Measurements from ENCODE around the gene OPRM1. TPM values are rescaled to one million over a fixed set of nuclear protein-coding genes. Genes with fewer than 3 reads are reported as not detected.

Gene OPRM1
- total and polyA plus RNA-seq, 4 donors, result 2.5 to 20.9 (median 2.7) TPM

DNA sequence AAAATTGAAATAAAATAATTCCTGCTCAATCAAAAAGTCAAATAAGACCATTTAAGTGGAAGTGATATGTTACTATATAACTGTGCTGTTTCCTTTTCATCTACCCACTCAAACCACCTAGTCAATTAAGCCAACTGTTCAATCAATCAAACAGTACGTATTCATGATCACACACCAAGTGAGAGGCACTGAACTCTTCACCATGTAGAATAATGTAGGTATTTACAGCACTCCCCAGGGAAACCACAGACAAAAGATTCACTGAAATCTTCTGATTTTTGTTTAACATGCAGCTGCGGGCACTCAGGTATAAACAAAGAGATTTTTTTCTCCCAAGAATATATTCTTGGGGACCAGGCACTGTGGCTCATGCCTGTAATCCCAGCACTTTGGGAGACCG is 21.3 kb upstream of the OPRM1 start:
- Histone ChIP-seq H3K9me3 (ENCODE audit: control insufficient read depth, insufficient read depth, low read length) (no peaks in the 10 kb centered on the region), H3K27ac (ENCODE audit: low read depth, low read length) (no peak overlapping the region), H3K36me3 (ENCODE audit: control insufficient read depth, insufficient read depth, low read length) (no peaks in the 10 kb centered on the region), H3K27me3 (ENCODE audit: control insufficient read depth, insufficient read depth, low read length) (no peaks in the 10 kb centered on the region), H3K4me3 (ENCODE audit: low read depth, low read length) (no peak overlapping the region), H3K4me1 (ENCODE audit: control insufficient read depth, insufficient read depth, low read length) (no peaks in the 10 kb centered on the region)
- WGBS (ENCODE audit: insufficient coverage), result no CpG with 5 or more reads among the region's 3 CpGs
- DNase-seq (ENCODE audit: low read depth in 4 of 6, low spot score in 6 of 6), result no peak

DNA sequence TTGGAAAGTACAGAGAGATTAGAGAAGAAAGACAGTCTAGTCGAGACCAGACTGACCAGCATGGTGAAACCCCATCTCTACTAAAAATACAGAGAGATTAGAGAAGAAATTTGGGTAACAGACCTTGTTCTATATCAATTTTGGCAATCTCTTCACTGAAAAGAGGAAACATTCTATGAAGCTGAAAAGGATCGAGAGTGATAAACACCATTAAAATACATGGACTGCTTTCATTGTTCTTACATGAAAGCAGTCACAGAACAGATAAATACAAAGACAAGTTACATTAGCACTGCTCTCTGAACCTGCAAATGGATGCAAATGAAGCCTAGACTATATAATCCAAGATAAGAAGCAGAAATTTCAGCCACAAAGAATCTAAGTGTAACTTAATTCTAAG is 8.4 kb upstream of the OPRM1 start:
- WGBS (ENCODE audit: insufficient coverage), result no CpG with 5 or more reads among the region's 2 CpGs
- H3K4me3 ChIP-seq (ENCODE audit: low read depth, low read length), result no peak overlapping the region
- H3K9me3 ChIP-seq (ENCODE audit: control insufficient read depth, insufficient read depth, low read length), result no peaks in the 10 kb centered on the region
- no peak overlapping the region for H3K27ac ChIP-seq (ENCODE audit: low read depth, low read length)
- no peaks in the 10 kb centered on the region for H3K27me3 ChIP-seq (ENCODE audit: control insufficient read depth, insufficient read depth, low read length)
- no peak for DNase-seq (ENCODE audit: low read depth in 4 of 6, low spot score in 6 of 6)
- no peaks in the 10 kb centered on the region for H3K4me1 ChIP-seq (ENCODE audit: control insufficient read depth, insufficient read depth, low read length)
- no peaks in the 10 kb centered on the region for H3K36me3 ChIP-seq (ENCODE audit: control insufficient read depth, insufficient read depth, low read length)

DNA sequence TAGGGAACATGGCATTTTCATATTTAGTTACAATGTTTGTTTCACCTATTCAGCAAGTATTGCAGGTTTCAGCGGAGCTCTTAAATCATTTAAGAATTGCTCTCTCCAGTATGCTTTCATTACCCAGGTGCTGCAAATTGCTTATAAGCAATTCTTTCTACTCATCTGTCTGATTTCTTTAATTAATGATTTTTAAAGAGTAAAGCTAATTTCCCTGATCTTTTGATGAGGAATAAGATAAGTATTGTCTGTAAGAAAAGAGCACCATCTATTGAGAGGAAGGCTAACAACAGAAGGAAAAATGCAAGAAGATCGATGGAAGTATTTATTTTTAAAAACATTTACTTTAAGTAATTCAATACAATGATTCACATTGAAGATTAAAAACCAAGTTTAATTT is 2.0 kb downstream of the OPRM1 start:
- H3K27me3 ChIP-seq (ENCODE audit: control insufficient read depth, insufficient read depth, low read length), result peaks cover 3% of the 10 kb centered on the region
- H3K4me3 ChIP-seq (ENCODE audit: low read depth, low read length), result no peak overlapping the region
- no peaks in the 10 kb centered on the region for H3K9me3 ChIP-seq (ENCODE audit: control insufficient read depth, insufficient read depth, low read length)
- peaks cover 7% of the 10 kb centered on the region for H3K4me1 ChIP-seq (ENCODE audit: control insufficient read depth, insufficient read depth, low read length)
- H3K27ac ChIP-seq (ENCODE audit: low read depth, low read length), result no peak overlapping the region
- no CpG with 5 or more reads among the region's 2 CpGs for WGBS (ENCODE audit: insufficient coverage)
- H3K36me3 ChIP-seq (ENCODE audit: control insufficient read depth, insufficient read depth, low read length), result no peaks in the 10 kb centered on the region
- DNase-seq (ENCODE audit: low read depth in 4 of 6, low spot score in 6 of 6), result peak in 2 of 6 donors; percentile 11 to 72

DNA sequence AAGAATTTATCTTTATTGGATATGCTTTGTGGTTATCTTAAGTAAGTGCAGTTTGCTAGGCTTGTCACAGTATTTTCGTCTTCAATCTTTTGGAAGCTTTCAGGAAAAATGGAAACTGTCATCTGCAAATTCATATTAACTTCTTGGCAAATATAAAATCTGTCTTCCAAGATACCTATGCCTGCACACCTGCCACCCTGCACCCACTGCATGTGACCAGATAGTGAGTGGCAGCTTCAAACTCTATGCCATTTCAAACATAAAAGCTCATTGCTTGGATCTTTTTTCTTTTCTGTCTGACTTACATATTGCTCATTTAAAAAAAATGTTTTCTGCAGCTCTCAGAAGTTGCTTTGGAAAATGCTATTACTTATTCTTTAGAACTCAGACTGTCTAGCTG is 14.1 kb downstream of the OPRM1 start:
- H3K4me3 ChIP-seq (ENCODE audit: low read depth, low read length), result no peak overlapping the region
- WGBS (ENCODE audit: insufficient coverage), result no CpG with 5 or more reads among the region's 1 CpG

DNA sequence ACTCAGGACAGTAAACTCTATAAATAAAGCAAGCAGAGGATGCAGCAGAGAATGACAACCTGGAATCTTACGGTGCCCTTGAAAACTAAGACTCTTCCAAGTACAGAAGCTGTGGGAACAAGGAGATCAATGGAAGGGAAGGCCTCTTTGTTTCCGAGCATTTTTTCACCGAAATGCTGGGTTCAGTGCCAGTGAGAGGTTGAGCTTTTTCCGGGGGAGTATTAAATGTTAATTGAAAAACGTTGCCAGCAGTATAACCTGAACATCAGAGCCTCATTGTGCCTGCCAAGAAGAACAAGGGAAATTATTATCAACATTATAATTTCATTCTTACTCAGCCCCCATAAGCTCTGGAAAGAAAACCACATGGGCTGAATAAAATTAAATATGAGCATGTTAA is 17.5 kb downstream of the OPRM1 start:
- peak in 1 of 6 donors; percentile 57 for DNase-seq (ENCODE audit: low read depth in 4 of 6, low spot score in 6 of 6)
- Histone ChIP-seq H3K27me3 (ENCODE audit: control insufficient read depth, insufficient read depth, low read length) (no peaks in the 10 kb centered on the region), H3K27ac (ENCODE audit: low read depth, low read length) (no peak overlapping the region), H3K4me3 (ENCODE audit: low read depth, low read length) (no peak overlapping the region), H3K36me3 (ENCODE audit: control insufficient read depth, insufficient read depth, low read length) (no peaks in the 10 kb centered on the region), H3K9me3 (ENCODE audit: control insufficient read depth, insufficient read depth, low read length) (no peaks in the 10 kb centered on the region), H3K4me1 (ENCODE audit: control insufficient read depth, insufficient read depth, low read length) (no peaks in the 10 kb centered on the region)
- WGBS (ENCODE audit: insufficient coverage), result no CpG with 5 or more reads among the region's 5 CpGs

More for the DNA sequence above, 14.1 kb downstream of the OPRM1 start:
- no peaks in the 10 kb centered on the region for H3K4me1 ChIP-seq (ENCODE audit: control insufficient read depth, insufficient read depth, low read length)
- H3K27me3 ChIP-seq (ENCODE audit: control insufficient read depth, insufficient read depth, low read length), result no peaks in the 10 kb centered on the region
- no peak for DNase-seq (ENCODE audit: low read depth in 4 of 6, low spot score in 6 of 6)
- no peaks in the 10 kb centered on the region for H3K9me3 ChIP-seq (ENCODE audit: control insufficient read depth, insufficient read depth, low read length)
- no peak overlapping the region for H3K27ac ChIP-seq (ENCODE audit: low read depth, low read length)
- H3K36me3 ChIP-seq (ENCODE audit: control insufficient read depth, insufficient read depth, low read length), result no peaks in the 10 kb centered on the region

DNA sequence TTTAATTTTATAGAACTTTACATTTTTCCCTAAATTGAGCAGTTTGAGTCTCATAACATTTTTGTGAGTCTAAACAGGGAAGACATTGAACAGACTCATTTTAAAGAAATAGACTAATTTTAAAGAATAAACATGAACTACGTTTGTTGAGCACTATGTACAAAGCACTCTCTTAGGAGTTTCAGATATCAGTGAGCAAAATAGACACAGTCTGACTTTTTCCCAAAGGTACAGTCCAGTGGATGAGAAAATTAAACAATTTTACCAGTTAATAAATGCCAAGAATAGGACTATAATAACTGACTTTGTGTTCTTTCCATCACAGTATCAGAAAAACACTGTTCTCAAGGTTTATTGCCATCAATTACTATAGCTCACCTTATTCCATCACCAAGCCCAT is 18.1 kb downstream of the OPRM1 start:
- no peak overlapping the region for H3K27ac ChIP-seq (ENCODE audit: low read depth, low read length)
- H3K27me3 ChIP-seq (ENCODE audit: control insufficient read depth, insufficient read depth, low read length), result no peaks in the 10 kb centered on the region
- H3K4me1 ChIP-seq (ENCODE audit: control insufficient read depth, insufficient read depth, low read length), result no peaks in the 10 kb centered on the region
- no peaks in the 10 kb centered on the region for H3K9me3 ChIP-seq (ENCODE audit: control insufficient read depth, insufficient read depth, low read length)
- H3K4me3 ChIP-seq (ENCODE audit: low read depth, low read length), result no peak overlapping the region
- no CpG with 5 or more reads among the region's 1 CpG for WGBS (ENCODE audit: insufficient coverage)
- no peaks in the 10 kb centered on the region for H3K36me3 ChIP-seq (ENCODE audit: control insufficient read depth, insufficient read depth, low read length)
- DNase-seq (ENCODE audit: low read depth in 4 of 6, low spot score in 6 of 6), result no peak

DNA sequence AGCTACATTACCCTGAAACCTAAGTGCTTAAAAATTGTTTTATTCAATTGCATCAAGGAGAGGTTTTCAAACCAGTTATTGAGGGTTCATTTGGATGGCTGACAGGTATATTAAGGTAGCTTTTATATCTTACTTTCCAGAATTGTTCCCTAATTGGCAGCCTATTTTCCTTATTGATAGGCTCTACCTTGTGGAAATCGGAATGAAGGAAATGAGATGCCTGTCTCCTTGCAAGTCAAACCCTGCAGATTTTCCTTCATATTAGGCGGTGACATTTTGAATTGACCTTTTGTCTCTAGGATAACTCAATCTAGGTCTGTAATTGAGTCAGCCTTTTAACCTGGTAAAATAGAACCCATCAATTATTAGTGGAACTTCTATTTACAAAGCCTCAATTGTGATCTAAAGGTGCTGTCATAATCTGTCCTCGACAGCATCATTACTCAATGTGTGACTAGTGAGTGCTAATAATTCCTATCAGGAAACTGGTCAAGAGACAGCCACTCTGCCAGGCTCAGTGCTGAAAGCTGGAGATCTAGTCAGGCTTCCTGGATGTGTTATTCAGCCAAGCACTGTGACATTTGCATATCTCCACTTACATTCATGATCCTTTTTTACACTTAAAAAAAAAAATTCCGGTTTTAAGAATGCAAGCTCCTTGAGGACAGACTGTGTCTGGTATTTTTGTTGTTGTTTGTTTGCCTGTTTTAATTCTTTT is 20.1 kb downstream of the OPRM1 start:
- Histone ChIP-seq H3K4me3 (ENCODE audit: low read depth, low read length) (no peak overlapping the region), H3K4me1 (ENCODE audit: control insufficient read depth, insufficient read depth, low read length) (no peaks in the 10 kb centered on the region), H3K36me3 (ENCODE audit: control insufficient read depth, insufficient read depth, low read length) (no peaks in the 10 kb centered on the region), H3K27me3 (ENCODE audit: control insufficient read depth, insufficient read depth, low read length) (no peaks in the 10 kb centered on the region), H3K9me3 (ENCODE audit: control insufficient read depth, insufficient read depth, low read length) (no peaks in the 10 kb centered on the region), H3K27ac (ENCODE audit: low read depth, low read length) (no peak overlapping the region)
- 83% methylated on average over 1 of the region's 4 CpGs for WGBS (ENCODE audit: insufficient coverage)
- DNase-seq (ENCODE audit: low read depth in 4 of 6, low spot score in 6 of 6), result no peak

DNA sequence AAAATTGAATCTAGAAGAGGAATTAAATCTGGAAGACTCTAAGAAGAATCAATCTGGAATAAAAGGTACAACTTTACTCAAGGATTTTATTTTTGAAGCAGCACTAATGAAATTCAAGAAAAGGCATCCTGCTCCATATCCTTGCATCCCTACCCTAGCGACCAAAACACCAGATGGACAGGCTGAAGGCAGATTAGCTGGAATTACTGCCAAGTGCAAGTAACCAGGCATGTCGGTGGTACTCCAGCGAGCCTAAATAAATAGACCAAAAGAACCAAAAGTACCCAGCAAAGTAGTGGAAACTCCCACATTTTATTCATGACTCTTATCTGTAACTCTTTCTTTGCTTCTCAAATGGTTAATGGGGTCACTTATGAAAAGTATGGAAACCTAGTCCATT is 21.0 kb downstream of the OPRM1 start:
- Histone ChIP-seq H3K4me3 (ENCODE audit: low read depth, low read length) (no peak overlapping the region), H3K4me1 (ENCODE audit: control insufficient read depth, insufficient read depth, low read length) (no peaks in the 10 kb centered on the region), H3K9me3 (ENCODE audit: control insufficient read depth, insufficient read depth, low read length) (peaks cover 5% of the 10 kb centered on the region), H3K27ac (ENCODE audit: low read depth, low read length) (no peak overlapping the region), H3K36me3 (ENCODE audit: control insufficient read depth, insufficient read depth, low read length) (no peaks in the 10 kb centered on the region), H3K27me3 (ENCODE audit: control insufficient read depth, insufficient read depth, low read length) (no peaks in the 10 kb centered on the region)
- WGBS (ENCODE audit: insufficient coverage), result 78% methylated on average over 1 of the region's 3 CpGs
- no peak for DNase-seq (ENCODE audit: low read depth in 4 of 6, low spot score in 6 of 6)

DNA sequence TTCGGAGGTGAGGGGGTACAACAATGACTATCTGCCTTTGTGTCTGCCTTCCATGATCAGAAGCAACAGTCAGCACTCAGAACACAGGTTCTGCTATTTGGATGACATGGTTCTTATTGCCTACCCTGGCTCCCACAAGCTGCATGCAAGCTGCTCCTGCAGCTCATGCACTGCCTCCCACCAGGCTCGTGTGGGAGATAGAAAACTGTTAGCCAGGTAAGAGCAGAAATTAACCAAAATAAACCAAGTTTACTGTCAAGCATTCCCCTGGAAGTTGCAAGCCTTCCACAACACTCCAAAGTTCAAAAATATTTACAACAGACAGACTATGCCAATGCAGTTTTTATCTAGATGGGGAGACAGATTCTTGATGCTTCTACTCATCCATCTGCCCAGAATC is 31.0 kb downstream of the OPRM1 start:
- 100% methylated on average over 1 of the region's 2 CpGs for WGBS (ENCODE audit: insufficient coverage)
- no peak for DNase-seq (ENCODE audit: low read depth in 4 of 6, low spot score in 6 of 6)
- Histone ChIP-seq H3K27ac (ENCODE audit: low read depth, low read length) (no peak overlapping the region), H3K36me3 (ENCODE audit: control insufficient read depth, insufficient read depth, low read length) (no peaks in the 10 kb centered on the region), H3K9me3 (ENCODE audit: control insufficient read depth, insufficient read depth, low read length) (no peaks in the 10 kb centered on the region), H3K4me1 (ENCODE audit: control insufficient read depth, insufficient read depth, low read length) (no peaks in the 10 kb centered on the region), H3K27me3 (ENCODE audit: control insufficient read depth, insufficient read depth, low read length) (no peaks in the 10 kb centered on the region), H3K4me3 (ENCODE audit: low read depth, low read length) (no peak overlapping the region)

DNA sequence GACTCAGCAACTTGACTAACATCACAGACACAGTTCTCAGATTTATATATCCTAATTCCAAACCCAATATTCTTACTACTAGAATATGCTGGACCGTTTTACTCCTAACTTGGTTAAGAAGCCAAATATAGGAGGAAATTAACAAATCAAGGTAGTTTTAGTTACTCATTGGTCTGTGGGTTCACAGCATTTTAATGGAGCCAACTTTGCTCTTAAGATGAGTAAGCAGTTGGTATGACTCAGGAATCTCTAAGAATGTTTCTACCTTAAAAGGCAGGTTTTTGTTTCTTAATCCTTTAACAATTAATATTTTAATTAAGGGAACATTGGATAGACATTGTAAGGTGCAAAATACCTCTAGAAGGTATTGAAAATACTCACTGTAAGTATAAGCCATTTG is 31.6 kb downstream of the OPRM1 start:
- Histone ChIP-seq H3K4me3 (ENCODE audit: low read depth, low read length) (no peak overlapping the region), H3K9me3 (ENCODE audit: control insufficient read depth, insufficient read depth, low read length) (no peaks in the 10 kb centered on the region), H3K4me1 (ENCODE audit: control insufficient read depth, insufficient read depth, low read length) (no peaks in the 10 kb centered on the region), H3K27me3 (ENCODE audit: control insufficient read depth, insufficient read depth, low read length) (no peaks in the 10 kb centered on the region), H3K36me3 (ENCODE audit: control insufficient read depth, insufficient read depth, low read length) (no peaks in the 10 kb centered on the region), H3K27ac (ENCODE audit: low read depth, low read length) (no peak overlapping the region)
- DNase-seq (ENCODE audit: low read depth in 4 of 6, low spot score in 6 of 6), result no peak
- WGBS (ENCODE audit: insufficient coverage), result no CpG with 5 or more reads among the region's 1 CpG
